Muscle of leg (tissue), 11 donors: ENCODE results near the gene CORO6. TPM values are rescaled to one million over a fixed set of nuclear protein-coding genes. Genes with fewer than 3 reads are reported as not detected.

Source experiments
- DNase-seq: peaks from one replicate; pipeline ENCODE4 v3.0.0; 2013
- H3K27ac ChIP-seq: one replicate; pipeline ENCODE4 v1.5.1; 2013; ENCODE audit warnings: mild to moderate bottlenecking, low read length, control low read depth
- H3K27me3 ChIP-seq: one replicate; pipeline ENCODE4 v1.6.1; 2013; ENCODE audit warnings: low read length; ENCODE audit not compliant: control insufficient read depth, insufficient read depth
- H3K36me3 ChIP-seq: one replicate; pipeline ENCODE4 v1.6.1; 2013; ENCODE audit warnings: low read length; ENCODE audit not compliant: control insufficient read depth, insufficient read depth
- H3K4me1 ChIP-seq: one replicate; pipeline ENCODE4 v1.6.1; 2013; ENCODE audit warnings: low read length; ENCODE audit not compliant: control insufficient read depth, insufficient read depth
- H3K4me3 ChIP-seq: one replicate; pipeline ENCODE4 v1.5.1; 2013; ENCODE audit warnings: low read length, control low read depth
- H3K9me3 ChIP-seq: replicated peaks from 2 replicates; pipeline ENCODE4 v1.6.1; 2013; ENCODE audit warnings: low read depth, low read length; ENCODE audit not compliant: control insufficient read depth
- WGBS: methylation state at CpG from one replicate; pipeline ENCODE4 v1.1.5; 2013; ENCODE audit warnings: missing lambda C conversion rate; ENCODE audit not compliant: insufficient coverage; 5-methylcytosine and 5-hydroxymethylcytosine counted together
- polyA plus RNA-seq, 8 donors: library from polyadenylated mRNA; unstranded; fragments of 120-200 nt; gene quantifications; one replicate each; pipeline versions ENCODE4 v1.2.1 to v1.2.3, GENCODE V29; 2013; ENCODE audit warnings: inconsistent platforms in 1 of 8, low replicate concordance in 1 of 8; ENCODE audit not compliant: insufficient read length in 8 of 8, insufficient read depth in 1 of 8
- total RNA-seq: library from RNA; stranded (reverse); fragments of 120-200 nt; gene quantifications from one replicate; pipeline ENCODE4 v1.2.4, GENCODE V29; 2013

Gene CORO6
- total and polyA plus RNA-seq, 9 donors, result 43.8 to 100.0 (median 78.6) TPM

DNA sequence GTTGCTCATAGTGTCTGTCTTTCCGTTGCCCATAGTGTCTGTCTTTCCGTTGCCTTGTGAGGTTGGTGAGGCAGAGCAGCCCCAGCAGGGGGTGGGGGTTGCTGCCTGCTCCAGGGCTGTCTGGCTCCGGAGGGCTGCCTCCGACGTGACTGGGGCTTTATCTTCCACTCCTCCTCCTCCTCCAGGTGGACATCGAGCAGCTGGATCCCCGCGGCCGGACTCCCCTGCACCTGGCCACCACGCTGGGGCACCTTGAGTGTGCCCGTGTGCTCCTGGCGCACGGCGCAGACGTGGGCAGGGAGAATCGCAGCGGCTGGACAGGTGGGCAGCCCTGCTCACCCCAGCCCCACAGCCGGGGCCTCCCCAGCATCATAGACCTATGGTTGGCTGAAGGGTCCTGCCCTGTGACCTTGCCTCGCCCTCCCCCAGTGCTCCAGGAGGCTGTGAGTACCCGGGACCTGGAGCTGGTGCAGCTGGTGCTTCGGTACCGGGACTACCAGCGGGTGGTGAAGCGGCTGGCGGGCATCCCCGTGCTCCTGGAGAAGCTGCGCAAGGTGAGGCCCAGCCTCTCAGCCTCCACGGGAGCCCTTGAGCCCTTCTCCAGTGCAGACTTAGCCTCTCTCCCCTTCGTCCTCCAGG is 15.0 kb downstream of the CORO6 start:
- DNase-seq, result no peak
- peaks cover 1% of the 10 kb centered on the region for H3K27me3 ChIP-seq
- H3K36me3 ChIP-seq, result peaks cover 13% of the 10 kb centered on the region
- H3K9me3 ChIP-seq, result no peaks in the 10 kb centered on the region
- H3K4me1 ChIP-seq, result peaks cover 7% of the 10 kb centered on the region
- no peak overlapping the region for H3K4me3 ChIP-seq
- no peak overlapping the region for H3K27ac ChIP-seq
- 89% methylated on average over 23 of the region's 29 CpGs for WGBS

DNA sequence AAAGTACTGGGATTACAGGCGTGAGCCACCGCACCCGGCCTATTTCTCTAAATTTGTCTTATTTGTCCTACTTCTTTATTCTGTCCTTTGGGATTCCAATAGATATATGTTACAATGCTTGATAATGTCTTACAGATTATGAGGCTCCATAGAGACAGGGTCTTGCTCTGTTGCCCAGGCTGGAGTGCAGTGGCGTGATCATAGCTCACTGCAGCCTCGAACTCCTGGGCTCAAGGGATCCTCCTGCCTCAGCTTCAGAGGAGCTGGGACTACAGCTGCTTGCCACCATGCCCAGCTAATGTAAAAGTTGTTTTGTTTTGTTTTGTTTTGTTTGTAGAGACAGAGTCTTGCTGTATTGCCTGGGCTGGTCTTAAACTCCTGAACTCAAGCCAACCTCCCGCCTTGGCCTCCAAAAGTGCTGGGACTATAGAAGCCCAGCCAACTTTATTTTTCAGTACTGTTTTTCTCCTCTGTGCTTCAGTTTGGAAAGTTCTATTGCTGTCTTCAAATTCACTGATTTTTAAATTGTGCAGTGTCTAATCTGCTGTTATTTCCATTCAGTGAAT is 19.5 kb downstream of the CORO6 start:
- H3K27me3 ChIP-seq, result no peaks in the 10 kb centered on the region
- no peaks in the 10 kb centered on the region for H3K4me1 ChIP-seq
- no peaks in the 10 kb centered on the region for H3K9me3 ChIP-seq
- DNase-seq, result peak; percentile 92
- H3K36me3 ChIP-seq, result peaks cover 5% of the 10 kb centered on the region
- H3K27ac ChIP-seq, result peak overlapping the region; percentile 21
- H3K4me3 ChIP-seq, result no peak overlapping the region
- WGBS, result 60% methylated on average over 1 of the region's 6 CpGs

DNA sequence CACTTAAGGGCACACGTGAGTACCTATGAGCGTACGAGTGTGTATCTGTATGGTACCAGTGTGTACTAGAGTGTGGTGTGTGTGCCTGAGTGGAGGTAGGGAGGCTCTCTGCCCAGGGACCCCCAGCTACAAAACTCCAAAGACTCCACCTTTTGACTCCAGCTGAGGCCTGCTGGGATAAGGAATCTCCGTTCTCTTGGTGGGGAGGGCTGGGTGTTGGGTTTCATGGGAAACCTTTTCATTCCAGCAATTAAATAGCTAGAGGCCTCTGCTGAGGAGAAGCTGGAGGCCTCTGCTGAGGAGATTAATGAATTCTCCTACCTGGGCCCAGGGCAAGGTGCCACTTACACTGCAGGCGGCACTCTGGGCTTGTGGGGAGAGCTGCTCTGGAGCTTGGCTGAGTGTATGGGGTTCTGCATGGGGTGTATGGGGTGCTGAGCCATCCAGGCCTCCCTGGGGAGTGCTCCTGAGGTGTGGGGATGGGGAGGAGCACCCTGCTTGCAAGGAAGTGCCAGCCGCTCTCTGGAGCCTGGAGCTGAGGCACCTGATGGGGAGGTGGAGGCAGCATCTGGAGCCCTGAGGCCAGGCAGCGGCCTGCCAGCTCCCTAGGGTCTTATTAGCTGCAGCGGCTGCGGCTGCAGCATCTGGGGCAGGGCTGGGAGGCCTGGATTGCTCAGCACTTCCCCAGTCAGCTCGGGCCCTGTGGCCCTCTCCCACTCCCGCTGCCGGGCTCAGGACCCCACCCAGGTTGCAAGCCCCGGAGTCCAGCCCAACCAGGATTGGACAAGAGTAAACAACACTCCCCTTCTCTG is 25.1 kb downstream of the CORO6 start:
- WGBS, result 30% methylated on average over 8 of the region's 13 CpGs
- no peak overlapping the region for H3K4me3 ChIP-seq
- no peaks in the 10 kb centered on the region for H3K36me3 ChIP-seq
- DNase-seq, result no peak
- peaks cover 44% of the 10 kb centered on the region for H3K4me1 ChIP-seq
- peaks cover 8% of the 10 kb centered on the region for H3K27me3 ChIP-seq
- H3K9me3 ChIP-seq, result no peaks in the 10 kb centered on the region
- H3K27ac ChIP-seq, result no peak overlapping the region

DNA sequence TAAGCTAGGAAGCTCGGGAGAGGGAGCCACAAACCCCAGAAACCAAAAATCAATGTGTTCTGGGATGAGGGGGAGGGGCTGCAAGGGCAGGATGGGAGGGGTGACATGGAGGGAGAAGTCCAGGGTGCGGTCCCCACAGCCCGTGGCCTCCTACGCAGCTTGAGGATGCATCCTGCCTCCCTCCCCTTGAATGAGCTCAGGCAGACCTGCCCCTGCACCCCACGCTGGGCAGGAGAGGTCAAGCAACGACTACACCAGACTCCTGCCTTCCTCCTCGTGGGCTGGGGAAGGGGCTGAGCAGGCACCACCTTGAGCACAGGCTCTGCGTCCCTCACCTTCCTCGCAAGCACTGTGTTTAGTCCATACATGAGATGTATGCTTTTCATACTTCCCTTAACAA is 25.9 kb downstream of the CORO6 start:
- Histone ChIP-seq H3K36me3 (no peaks in the 10 kb centered on the region), H3K9me3 (no peaks in the 10 kb centered on the region), H3K4me1 (peaks cover 51% of the 10 kb centered on the region), H3K4me3 (no peak overlapping the region), H3K27me3 (peaks cover 8% of the 10 kb centered on the region), H3K27ac (no peak overlapping the region)
- 60% methylated on average over 1 of the region's 9 CpGs for WGBS
- no peak for DNase-seq

DNA sequence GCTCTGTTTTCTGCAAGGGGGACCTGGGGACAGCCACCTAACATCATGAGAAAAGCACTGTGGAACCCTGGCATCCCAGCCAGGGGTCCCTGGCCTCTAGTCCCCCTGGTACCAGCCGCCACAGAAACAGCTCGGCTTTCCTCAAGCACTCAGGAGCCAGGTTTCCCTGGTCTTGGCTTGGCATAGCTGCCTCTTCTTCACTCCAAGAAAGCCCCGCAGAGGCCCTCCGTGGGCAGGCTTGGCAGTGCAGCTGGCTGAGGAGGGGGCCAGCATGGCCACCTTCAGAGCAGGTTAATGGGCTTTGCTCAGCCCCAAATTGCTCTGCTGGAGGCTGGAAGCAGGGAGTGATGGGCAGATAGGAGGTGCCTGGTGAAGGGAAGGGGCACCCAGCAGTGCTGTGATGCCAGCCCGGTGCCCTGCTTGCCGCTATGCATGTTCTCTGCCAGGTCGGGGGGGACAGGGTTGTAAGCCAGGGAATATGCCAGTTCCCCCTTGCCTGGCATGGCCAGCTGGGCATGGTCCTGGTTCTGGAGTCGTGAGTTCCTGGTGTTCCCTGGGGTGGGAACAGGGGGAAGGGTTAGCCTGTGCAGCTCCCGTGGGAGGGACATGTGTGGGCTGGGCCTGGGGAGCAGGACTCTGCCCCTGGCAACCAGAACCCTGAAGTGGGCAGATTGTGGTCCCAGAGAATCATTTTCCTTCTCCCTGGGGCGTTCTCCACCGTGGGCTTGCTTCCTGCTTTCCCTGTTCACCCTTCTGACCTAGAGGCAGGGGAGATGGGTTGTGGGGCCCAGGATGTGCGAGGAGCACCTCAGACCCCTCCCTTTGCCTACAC is 26.6 kb downstream of the CORO6 start:
- no peak overlapping the region for H3K27ac ChIP-seq

DNA sequence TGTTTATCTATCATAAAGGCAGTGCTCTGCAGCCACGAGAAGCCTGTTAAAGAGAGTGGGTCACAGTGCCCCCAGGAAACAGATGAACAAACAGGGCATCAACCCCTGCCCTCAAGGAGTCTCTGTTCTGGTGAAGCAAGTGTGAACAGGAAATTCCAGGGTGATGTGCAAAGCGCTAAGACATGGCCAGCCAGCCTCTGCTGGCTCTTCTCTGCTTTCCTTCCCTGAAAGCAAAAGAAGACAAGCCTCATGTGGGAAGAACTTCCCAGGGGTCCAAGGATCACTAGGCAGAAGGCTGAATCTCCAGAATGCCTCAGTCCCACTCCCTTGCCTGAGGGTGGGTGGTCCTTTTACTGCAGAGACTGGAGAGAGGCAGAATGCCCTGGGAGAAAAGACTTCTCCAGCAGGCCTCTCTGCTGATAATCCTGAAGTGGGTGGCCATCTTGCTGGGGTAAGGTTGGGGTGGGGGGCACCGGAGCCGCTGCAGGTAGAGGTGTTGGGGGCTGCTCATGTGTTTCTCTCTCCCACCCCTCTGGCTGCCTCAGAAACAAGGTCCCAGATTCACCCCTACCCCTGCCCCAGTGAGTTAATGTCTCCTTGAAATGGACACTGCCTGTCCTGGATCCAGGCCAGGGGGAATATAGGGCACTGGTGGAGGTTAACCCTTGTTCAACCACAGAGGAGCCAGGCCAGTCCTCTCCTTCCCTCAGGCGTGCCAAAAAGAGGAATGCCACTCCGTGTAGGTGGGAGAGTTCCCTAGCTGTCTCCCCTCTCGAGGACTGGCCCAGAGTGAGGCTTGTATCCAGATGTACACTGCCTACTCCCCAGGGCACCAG is 27.4 kb downstream of the CORO6 start:
- WGBS, result 77% methylated on average over 3 of the region's 7 CpGs
- Histone ChIP-seq H3K27me3 (peaks cover 8% of the 10 kb centered on the region), H3K9me3 (no peaks in the 10 kb centered on the region), H3K36me3 (no peaks in the 10 kb centered on the region), H3K4me3 (no peak overlapping the region), H3K4me1 (peaks cover 66% of the 10 kb centered on the region), H3K27ac (no peak overlapping the region)
- DNase-seq, result no peak

More for the DNA sequence above, 26.6 kb downstream of the CORO6 start:
- H3K36me3 ChIP-seq, result no peaks in the 10 kb centered on the region
- no peak for DNase-seq
- H3K9me3 ChIP-seq, result no peaks in the 10 kb centered on the region
- no peak overlapping the region for H3K4me3 ChIP-seq
- 58% methylated on average over 8 of the region's 12 CpGs for WGBS
- peaks cover 57% of the 10 kb centered on the region for H3K4me1 ChIP-seq
- peaks cover 8% of the 10 kb centered on the region for H3K27me3 ChIP-seq

DNA sequence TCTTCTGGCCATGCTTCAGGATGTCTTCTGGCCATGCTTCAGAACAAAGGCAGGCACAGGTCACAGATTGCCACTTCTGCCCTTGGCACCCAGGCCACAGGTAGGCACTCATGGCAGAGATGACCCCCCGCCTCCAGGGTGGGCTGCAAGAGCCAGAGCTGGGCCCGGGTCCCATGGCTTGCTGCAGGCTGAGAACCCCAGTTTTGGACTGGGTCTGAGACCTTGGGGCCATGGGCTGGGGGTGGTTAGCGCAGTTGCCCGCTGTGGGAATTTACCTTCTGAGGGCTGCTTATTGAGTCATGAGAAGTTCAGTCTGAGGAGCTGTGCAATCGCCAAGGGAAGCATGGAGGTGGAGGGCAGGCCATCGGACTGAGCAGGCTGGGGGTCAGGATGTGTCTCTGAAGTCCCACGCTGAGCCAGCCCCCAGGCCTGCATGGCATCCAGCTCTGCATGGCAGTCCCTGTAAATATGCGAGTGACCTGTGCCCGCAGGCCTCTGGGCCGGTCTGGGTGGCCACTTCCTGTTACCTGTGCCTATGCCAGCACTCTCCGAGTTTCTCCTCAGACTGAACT is 28.1 kb downstream of the CORO6 start:
- H3K4me3 ChIP-seq, result peak overlapping the region; percentile 58
- peaks cover 8% of the 10 kb centered on the region for H3K27me3 ChIP-seq
- H3K27ac ChIP-seq, result no peak overlapping the region
- DNase-seq, result no peak
- no peaks in the 10 kb centered on the region for H3K36me3 ChIP-seq
- WGBS, result 90% methylated on average over 10 of the region's 11 CpGs
- H3K9me3 ChIP-seq, result no peaks in the 10 kb centered on the region
- peaks cover 73% of the 10 kb centered on the region for H3K4me1 ChIP-seq

DNA sequence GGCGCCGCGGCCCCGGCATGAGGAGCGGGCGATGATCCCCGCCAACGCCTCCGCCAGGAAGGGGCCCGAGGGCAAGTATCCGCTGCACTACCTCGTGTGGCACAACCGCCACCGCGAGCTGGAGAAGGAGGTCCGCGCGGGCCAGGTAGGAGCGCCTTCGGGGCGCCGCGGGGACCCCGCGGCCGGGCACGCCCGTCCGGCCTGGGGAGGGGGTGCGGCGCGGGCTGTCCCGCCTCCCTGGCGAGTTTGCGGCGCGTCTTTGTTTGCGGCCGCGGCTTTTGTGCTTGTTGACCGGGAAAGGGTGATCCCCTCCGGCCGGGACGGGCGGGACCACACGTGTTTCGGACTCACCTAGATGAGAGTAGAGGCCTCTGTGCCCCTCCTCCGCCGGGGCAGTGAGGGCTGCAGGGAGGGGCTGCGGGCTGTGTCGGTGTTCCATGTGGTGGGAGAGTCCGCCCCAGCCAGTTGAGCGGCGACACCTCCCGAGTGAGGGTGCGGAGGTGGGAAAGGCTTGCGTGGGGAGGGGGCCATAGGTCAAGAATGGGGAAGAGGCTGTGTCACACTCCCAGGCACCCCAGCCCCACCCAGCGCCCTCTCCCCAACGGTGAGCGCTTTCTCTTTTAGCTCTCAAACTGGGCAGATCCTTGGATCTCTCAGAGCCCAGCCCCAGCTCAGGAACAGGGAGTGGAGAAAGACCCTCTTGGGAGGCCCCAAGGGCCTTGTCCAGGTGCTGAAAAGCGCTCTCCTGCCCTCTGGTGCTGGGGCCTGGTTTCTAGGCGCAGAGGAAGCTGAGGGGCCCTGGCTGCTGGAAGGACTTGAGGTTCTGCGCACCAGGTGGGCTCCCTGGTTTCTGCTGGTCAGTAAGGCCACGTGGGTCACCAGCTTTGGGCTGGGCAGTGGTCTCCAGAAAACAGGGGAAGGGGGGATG is 28.9 kb downstream of the CORO6 start:
- Histone ChIP-seq H3K9me3 (no peaks in the 10 kb centered on the region), H3K4me3 (peak overlapping the region; percentile 58), H3K36me3 (no peaks in the 10 kb centered on the region), H3K27ac (no peak overlapping the region), H3K27me3 (peaks cover 8% of the 10 kb centered on the region), H3K4me1 (peaks cover 73% of the 10 kb centered on the region)
- WGBS, result 5% methylated on average over 57 of the region's 64 CpGs
- DNase-seq, result no peak
